Measurements from ENCODE around the gene FNDC3B. TPM values are rescaled to one million over a fixed set of nuclear protein-coding genes. Genes with fewer than 3 reads are reported as not detected.

The FNDC3B gene
- polyA plus RNA-seq, 2 of the 4 experiments (the other 2 are of a cell fraction), result 29.5 to 33.6 TPM

GRCh38 chr3:172065967-172066762 lies 26.8 kb downstream of the FNDC3B start:
- CTCF ChIA-PET, result interaction anchor here (0.6 to 1.0 kb wide), 2 partner anchors 9 to 76 kb away, joined by 3 to 4 read pairs; no protein-coding TSS in a partner anchor
- peak; percentile 63 to 75 for ATAC-seq
- peak overlapping the region; percentile 17; the same call in 1 of the 3 replicates for H3K4me3 ChIP-seq
- no peak for FAIRE-seq
- H3K4me2 ChIP-seq, result peak overlapping the region; percentile 81
- POLR2A ChIA-PET, result interaction anchor here (0.6 kb wide), 1 partner anchor 9 kb away, joined by 4 read pairs; no protein-coding TSS in a partner anchor
- DNase-seq (ENCODE audit: low read depth in 1 of 2, low spot score in 1 of 2), result peak; percentile 19 to 70
- H3K9me3 ChIP-seq, result no peaks in the 10 kb centered on the region
- 24% methylated on average over 7 of the region's 7 CpGs for WGBS (ENCODE audit: missing lambda C conversion rate)
- peak overlapping the region; percentile 69 to 77 for H3K27ac ChIP-seq
- H3K4me1 ChIP-seq, result peaks cover 95% of the 10 kb centered on the region
- TF ChIP-seq PHF8 (IDR thresholded peaks at IDR 0.05; ENCODE audit: borderline replicate concordance, low read depth) (no peak), JUN (IDR thresholded peaks at IDR 0.05) (0 out of 5 replicates have a peak, but pooled peaks of 1 of the 2 experiments have one; percentile 22), GATA3 (IDR thresholded peaks at IDR 0.05; ENCODE audit: borderline replicate concordance) (no peak), MYC (IDR thresholded peaks at IDR 0.05; ENCODE audit: borderline replicate concordance, low read length) (no peak), HOXA7 (CRISPR knock-in tag; IDR thresholded peaks at IDR 0.05) (no peak)

GRCh38 chr3:172066880-172067796 lies 27.8 kb downstream of the FNDC3B start:
- TF ChIP-seq EHF (CRISPR knock-in tag; IDR thresholded peaks at IDR 0.05) (no peak), MYC (IDR thresholded peaks at IDR 0.05; ENCODE audit: borderline replicate concordance, low read length) (no peak), HOXA7 (CRISPR knock-in tag; IDR thresholded peaks at IDR 0.05) (no peak), BCL3 (IDR thresholded peaks at IDR 0.05) (no peak)
- Histone ChIP-seq H3K9me3 (no peaks in the 10 kb centered on the region), H3K27ac (peak overlapping the region; percentile 69 to 77; a peak in 5 of 6 replicates), H3K4me3 (no peak overlapping the region), H3K4me1 (peaks cover 97% of the 10 kb centered on the region), H3K4me2 (peak overlapping the region; percentile 81)
- ChIA-PET POLR2A (no interaction called here), CTCF (interaction anchor here (0.6 to 1.0 kb wide), 2 partner anchors 10 to 75 kb away, joined by 3 to 4 read pairs; no protein-coding TSS in a partner anchor)
- 88% methylated on average over 7 of the region's 7 CpGs for WGBS (ENCODE audit: missing lambda C conversion rate)
- DNase-seq (ENCODE audit: low read depth in 1 of 2, low spot score in 1 of 2) (no peak), ATAC-seq (no peak), FAIRE-seq (no peak)

- peaks cover 97% of the 10 kb centered on the region for H3K4me1 ChIP-seq
- no peak for DNase-seq (ENCODE audit: low read depth in 1 of 2, low spot score in 1 of 2)
- FAIRE-seq, result no peak
- TF ChIP-seq ZSCAN20 (CRISPR knock-in tag; IDR thresholded peaks at IDR 0.05), result no peak
- peak overlapping the region; percentile 81 for H3K4me2 ChIP-seq
- H3K27ac ChIP-seq, result peak overlapping the region in 1 of 2 experiments; percentile 77; a peak in 2 of 6 replicates
- ChIA-PET CTCF (no interaction called here), POLR2A (no interaction called here)
- no peaks in the 10 kb centered on the region for H3K9me3 ChIP-seq
- peak in 1 of 2 experiments; percentile 11; a peak in 2 of 6 replicates for ATAC-seq
- no peak overlapping the region for H3K4me3 ChIP-seq
- 87% methylated on average over 6 of the region's 6 CpGs for WGBS (ENCODE audit: missing lambda C conversion rate)
Observed at GRCh38 chr3:172067837-172068440, 28.6 kb downstream of the FNDC3B start.

- Histone ChIP-seq H3K27ac (0 out of 6 replicates have a peak overlapping the region, but pooled peaks of 1 of the 2 experiments have one; percentile 34), H3K4me3 (no peak overlapping the region), H3K9me3 (no peaks in the 10 kb centered on the region), H3K4me2 (peak overlapping the region; percentile 4; the same call in 1 of the 3 replicates), H3K4me1 (peaks cover 97% of the 10 kb centered on the region)
- POLR2A ChIA-PET, result no interaction called here
- CTCF ChIA-PET, result no interaction called here
- no peak for ATAC-seq
- no peak for DNase-seq (ENCODE audit: low read depth in 1 of 2, low spot score in 1 of 2)
- 76% methylated on average over 4 of the region's 4 CpGs for WGBS (ENCODE audit: missing lambda C conversion rate)
- TF ChIP-seq ZFP36 (IDR thresholded peaks at IDR 0.05; ENCODE audit: borderline replicate concordance, partially characterized antibody) (no peak), ESRRA (IDR thresholded peaks at IDR 0.05; ENCODE audit: borderline replicate concordance, low read length) (no peak), CTCF (IDR thresholded peaks at IDR 0.05) (no peak), POLR2A (IDR thresholded peaks at IDR 0.05; ENCODE audit: low read length) (no peak)
- no peak for FAIRE-seq
Observed at GRCh38 chr3:172068977-172069376, 29.6 kb downstream of the FNDC3B start.

Data from A549 (cell line).